CD4-positive, alpha-beta T cell treated with Interleukin-15 for 1 hour (primary cell): ENCODE results near the gene STK24.

Experiments used
- DNase-seq: peaks from one replicate; pipeline ENCODE4 v3.0.0-alpha.2; 2020

STK24 gene

GRCh38 chr13:98508280-98508679 is 68.6 kb downstream of the STK24 start:
- no peak for DNase-seq

- DNase-seq: no peak
Observed at GRCh38 chr13:98507282-98507797, 69.6 kb downstream of the STK24 start.

- no peak for DNase-seq
Observed at GRCh38 chr13:98506728-98507230, 70.1 kb downstream of the STK24 start.

- no peak for DNase-seq
Observed at GRCh38 chr13:98506322-98506721, 70.6 kb downstream of the STK24 start.

GRCh38 chr13:98505217-98505616 is 71.7 kb downstream of the STK24 start:
- no peak for DNase-seq

- DNase-seq: no peak
Observed at GRCh38 chr13:98504371-98504963, 72.4 kb downstream of the STK24 start.

- DNase-seq: no peak
Observed at GRCh38 chr13:98504029-98504351, 72.9 kb downstream of the STK24 start.

GRCh38 chr13:98503175-98504028 is 73.5 kb downstream of the STK24 start:
- no peak for DNase-seq

- no peak for DNase-seq
Observed at GRCh38 chr13:98500963-98501421, 75.9 kb downstream of the STK24 start.

GRCh38 chr13:98496966-98497365 is 79.9 kb downstream of the STK24 start:
- no peak for DNase-seq

- DNase-seq: no peak
Observed at GRCh38 chr13:98496479-98496791, 80.5 kb downstream of the STK24 start.

GRCh38 chr13:98495627-98496478 is 81.1 kb downstream of the STK24 start:
- DNase-seq: no peak

- no peak for DNase-seq
Observed at GRCh38 chr13:98494769-98495168, 82.1 kb downstream of the STK24 start.

GRCh38 chr13:98493042-98493712 is 83.7 kb downstream of the STK24 start:
- no peak for DNase-seq

GRCh38 chr13:98492335-98493041 is 84.4 kb downstream of the STK24 start:
- no peak for DNase-seq

- no peak for DNase-seq
Observed at GRCh38 chr13:98490866-98491265, 86.0 kb downstream of the STK24 start.

GRCh38 chr13:98490195-98490836 is 86.6 kb downstream of the STK24 start:
- no peak for DNase-seq

- DNase-seq: no peak
Observed at GRCh38 chr13:98489446-98490194, 87.3 kb downstream of the STK24 start.

GRCh38 chr13:98488736-98489135 is 88.2 kb downstream of the STK24 start:
- no peak for DNase-seq

- no peak for DNase-seq
Observed at GRCh38 chr13:98487522-98487921, 89.4 kb downstream of the STK24 start.

GRCh38 chr13:98487016-98487415 is 89.9 kb downstream of the STK24 start:
- DNase-seq: no peak
